Gastroesophageal sphincter (tissue), 2 donors: ENCODE measurements around the gene KLC1.

ENCODE experiments used
- EP300 ChIP-seq: sonication (generic); formaldehyde crosslinking; IDR thresholded peaks from one replicate; pipeline ENCODE4 v1.6.1; 2017; ENCODE audit warnings: antibody characterized with exemption, mild to moderate bottlenecking
- POLR2A ChIP-seq, 2 donors: fragments of 450-650 bp; IDR thresholded peaks; one replicate each; pipeline ENCODE4 v1.6.1; 2017; ENCODE audit warnings: antibody characterized with exemption in 2 of 2, mild to moderate bottlenecking in 2 of 2, moderate library complexity in 1 of 2

DNA sequence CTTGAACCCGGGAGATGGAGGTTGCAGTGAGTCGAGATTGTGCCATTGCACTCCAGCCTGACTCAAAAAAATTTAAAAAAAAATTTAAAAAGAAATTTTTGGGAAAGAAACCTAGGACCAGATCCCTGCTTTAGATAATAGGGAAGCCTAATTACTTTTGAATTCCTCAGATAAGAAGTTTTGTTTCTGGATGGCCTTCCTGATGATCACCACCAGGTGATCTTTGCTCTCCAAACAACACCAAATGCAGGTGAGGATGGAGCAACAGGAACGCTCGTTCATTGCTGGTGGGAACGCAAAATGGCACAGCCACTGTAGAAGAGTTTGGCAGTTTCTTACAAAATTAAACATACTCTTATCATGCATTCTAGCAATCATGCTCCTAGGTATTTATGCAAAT, 28.5 kb upstream of the KLC1 start:
- no peak for TF ChIP-seq POLR2A (IDR thresholded peaks at IDR 0.05)
- no peak for TF ChIP-seq EP300
